Measurements from ENCODE around the gene UBE2E3. TPM values are rescaled to one million over a fixed set of nuclear protein-coding genes. Genes with fewer than 3 reads are reported as not detected.

UBE2E3 gene
- total and polyA plus RNA-seq, 2 experiments from 2014 or later: 111 to 112 TPM

DNA sequence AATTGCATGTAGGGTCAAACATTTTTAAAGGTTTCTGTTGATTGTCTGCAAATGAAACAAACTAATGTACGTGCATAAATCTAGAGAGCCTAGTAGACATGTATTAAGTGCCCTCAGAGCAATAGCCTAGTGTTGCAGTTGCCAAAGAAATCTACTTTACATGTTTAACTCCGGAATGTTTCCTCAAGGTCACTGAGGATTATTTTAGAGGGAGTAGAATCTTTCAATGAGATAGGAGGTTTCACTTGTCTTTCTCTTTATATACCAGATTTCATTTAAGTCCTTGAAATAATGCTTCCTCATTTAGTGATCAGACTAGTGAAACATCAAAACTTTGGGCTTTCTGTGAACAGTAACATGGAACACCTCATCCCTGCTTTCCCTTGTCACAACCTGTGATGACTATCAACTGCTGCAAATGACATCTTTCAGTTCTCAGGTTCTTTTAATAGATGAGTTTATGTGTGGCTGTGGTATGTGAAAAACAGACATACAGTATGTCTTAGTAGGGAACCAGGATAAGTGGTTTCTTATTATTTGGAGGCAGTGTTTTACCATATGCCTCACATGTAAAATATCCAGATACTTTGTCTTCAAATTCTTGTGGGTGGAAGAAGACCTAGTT lies 5.5 kb downstream of the UBE2E3 start (continued):
- TF ChIP-seq, protein P1, sequence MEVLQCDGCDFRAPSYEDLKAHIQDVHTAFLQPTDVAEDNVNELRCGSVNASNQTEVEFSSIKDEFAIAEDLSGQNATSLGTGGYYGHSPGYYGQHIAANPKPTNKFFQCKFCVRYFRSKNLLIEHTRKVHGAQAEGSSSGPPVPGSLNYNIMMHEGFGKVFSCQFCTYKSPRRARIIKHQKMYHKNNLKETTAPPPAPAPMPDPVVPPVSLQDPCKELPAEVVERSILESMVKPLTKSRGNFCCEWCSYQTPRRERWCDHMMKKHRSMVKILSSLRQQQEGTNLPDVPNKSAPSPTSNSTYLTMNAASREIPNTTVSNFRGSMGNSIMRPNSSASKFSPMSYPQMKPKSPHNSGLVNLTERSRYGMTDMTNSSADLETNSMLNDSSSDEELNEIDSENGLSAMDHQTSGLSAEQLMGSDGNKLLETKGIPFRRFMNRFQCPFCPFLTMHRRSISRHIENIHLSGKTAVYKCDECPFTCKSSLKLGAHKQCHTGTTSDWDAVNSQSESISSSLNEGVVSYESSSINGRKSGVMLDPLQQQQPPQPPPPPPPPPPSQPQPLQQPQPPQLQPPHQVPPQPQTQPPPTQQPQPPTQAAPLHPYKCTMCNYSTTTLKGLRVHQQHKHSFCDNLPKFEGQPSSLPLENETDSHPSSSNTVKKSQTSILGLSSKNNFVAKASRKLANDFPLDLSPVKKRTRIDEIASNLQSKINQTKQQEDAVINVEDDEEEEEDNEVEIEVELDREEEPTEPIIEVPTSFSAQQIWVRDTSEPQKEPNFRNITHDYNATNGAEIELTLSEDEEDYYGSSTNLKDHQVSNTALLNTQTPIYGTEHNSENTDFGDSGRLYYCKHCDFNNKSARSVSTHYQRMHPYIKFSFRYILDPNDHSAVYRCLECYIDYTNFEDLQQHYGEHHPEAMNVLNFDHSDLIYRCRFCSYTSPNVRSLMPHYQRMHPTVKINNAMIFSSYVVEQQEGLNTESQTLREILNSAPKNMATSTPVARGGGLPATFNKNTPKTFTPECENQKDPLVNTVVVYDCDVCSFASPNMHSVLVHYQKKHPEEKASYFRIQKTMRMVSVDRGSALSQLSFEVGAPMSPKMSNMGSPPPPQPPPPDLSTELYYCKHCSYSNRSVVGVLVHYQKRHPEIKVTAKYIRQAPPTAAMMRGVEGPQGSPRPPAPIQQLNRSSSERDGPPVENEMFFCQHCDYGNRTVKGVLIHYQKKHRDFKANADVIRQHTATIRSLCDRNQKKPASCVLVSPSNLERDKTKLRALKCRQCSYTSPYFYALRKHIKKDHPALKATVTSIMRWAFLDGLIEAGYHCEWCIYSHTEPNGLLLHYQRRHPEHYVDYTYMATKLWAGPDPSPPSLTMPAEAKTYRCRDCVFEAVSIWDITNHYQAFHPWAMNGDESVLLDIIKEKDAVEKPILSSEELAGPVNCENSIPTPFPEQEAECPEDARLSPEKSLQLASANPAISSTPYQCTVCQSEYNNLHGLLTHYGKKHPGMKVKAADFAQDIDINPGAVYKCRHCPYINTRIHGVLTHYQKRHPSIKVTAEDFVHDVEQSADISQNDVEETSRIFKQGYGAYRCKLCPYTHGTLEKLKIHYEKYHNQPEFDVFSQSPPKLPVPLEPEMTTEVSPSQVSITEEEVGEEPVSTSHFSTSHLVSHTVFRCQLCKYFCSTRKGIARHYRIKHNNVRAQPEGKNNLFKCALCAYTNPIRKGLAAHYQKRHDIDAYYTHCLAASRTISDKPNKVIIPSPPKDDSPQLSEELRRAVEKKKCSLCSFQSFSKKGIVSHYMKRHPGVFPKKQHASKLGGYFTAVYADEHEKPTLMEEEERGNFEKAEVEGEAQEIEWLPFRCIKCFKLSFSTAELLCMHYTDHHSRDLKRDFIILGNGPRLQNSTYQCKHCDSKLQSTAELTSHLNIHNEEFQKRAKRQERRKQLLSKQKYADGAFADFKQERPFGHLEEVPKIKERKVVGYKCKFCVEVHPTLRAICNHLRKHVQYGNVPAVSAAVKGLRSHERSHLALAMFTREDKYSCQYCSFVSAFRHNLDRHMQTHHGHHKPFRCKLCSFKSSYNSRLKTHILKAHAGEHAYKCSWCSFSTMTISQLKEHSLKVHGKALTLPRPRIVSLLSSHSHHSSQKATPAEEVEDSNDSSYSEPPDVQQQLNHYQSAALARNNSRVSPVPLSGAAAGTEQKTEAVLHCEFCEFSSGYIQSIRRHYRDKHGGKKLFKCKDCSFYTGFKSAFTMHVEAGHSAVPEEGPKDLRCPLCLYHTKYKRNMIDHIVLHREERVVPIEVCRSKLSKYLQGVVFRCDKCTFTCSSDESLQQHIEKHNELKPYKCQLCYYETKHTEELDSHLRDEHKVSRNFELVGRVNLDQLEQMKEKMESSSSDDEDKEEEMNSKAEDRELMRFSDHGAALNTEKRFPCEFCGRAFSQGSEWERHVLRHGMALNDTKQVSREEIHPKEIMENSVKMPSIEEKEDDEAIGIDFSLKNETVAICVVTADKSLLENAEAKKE (CRISPR knock-in tag; IDR thresholded peaks at IDR 0.05): no peak

DNA sequence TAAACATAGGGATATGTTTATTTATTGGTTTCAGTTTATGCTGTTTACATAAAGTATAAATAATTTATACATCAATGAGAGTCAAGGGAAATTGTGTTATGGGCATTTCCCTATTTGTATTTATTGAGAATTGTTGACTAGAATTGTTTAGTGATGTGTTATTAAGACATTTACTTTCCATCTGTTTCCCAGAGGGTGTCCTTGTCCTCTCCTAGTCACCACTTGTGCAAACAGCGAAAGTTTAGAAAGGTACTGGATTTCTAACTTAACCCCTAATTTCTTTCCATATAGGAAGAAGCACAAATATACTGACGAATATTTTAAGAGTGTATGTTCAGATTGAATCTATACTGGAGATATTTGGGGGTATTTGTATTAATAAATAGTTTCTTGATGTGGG lies 6.7 kb downstream of the UBE2E3 start:
- Mint-ChIP-seq H3K9me3 (no peaks in the 10 kb centered on the region), H3K36me3 (ENCODE audit: low read depth) (peaks cover 33% of the 10 kb centered on the region; the same call in 2 of the 3 replicates), H3K4me3 (no peak overlapping the region), H3K27ac (no peak overlapping the region), H3K4me1 (peaks cover 75% of the 10 kb centered on the region), H3K27me3 (ENCODE audit: insufficient read depth, low read depth, poor library complexity) (no peaks in the 10 kb centered on the region)
- H3K9me2 ChIP-seq (ENCODE audit: insufficient read depth): no peaks in the 10 kb centered on the region
- H4K20me1 ChIP-seq (replicated peaks; ENCODE audit: insufficient read depth): peaks cover 4% of the 10 kb centered on the region; the same call in 1 of the 2 replicates
- peaks cover 93% of the 10 kb centered on the region for H3K79me2 ChIP-seq (replicated peaks; ENCODE audit: insufficient read depth)
- H3K4me3 ChIP-seq: no peak overlapping the region
- no peaks in the 10 kb centered on the region; the same call in 1 of the 2 replicates for H3K36me3 ChIP-seq (ENCODE audit: insufficient read depth)
- no peak overlapping the region for H3K27ac ChIP-seq (ENCODE audit: low read depth)
- H2AFZ ChIP-seq: no peak overlapping the region
- H3K27me3 ChIP-seq (ENCODE audit: insufficient read depth): no peaks in the 10 kb centered on the region
- peaks cover 73% of the 10 kb centered on the region for H3K4me1 ChIP-seq (ENCODE audit: insufficient read depth)
- no peak for DNase-seq (ENCODE audit: low spot score)
- H3K4me2 ChIP-seq: peak overlapping the region; percentile 28; the same call in 1 of the 2 replicates
- no peaks in the 10 kb centered on the region for H3F3A ChIP-seq (replicated peaks; ENCODE audit: low read depth)
- ATAC-seq: no peak
- TF ChIP-seq, protein P2, sequence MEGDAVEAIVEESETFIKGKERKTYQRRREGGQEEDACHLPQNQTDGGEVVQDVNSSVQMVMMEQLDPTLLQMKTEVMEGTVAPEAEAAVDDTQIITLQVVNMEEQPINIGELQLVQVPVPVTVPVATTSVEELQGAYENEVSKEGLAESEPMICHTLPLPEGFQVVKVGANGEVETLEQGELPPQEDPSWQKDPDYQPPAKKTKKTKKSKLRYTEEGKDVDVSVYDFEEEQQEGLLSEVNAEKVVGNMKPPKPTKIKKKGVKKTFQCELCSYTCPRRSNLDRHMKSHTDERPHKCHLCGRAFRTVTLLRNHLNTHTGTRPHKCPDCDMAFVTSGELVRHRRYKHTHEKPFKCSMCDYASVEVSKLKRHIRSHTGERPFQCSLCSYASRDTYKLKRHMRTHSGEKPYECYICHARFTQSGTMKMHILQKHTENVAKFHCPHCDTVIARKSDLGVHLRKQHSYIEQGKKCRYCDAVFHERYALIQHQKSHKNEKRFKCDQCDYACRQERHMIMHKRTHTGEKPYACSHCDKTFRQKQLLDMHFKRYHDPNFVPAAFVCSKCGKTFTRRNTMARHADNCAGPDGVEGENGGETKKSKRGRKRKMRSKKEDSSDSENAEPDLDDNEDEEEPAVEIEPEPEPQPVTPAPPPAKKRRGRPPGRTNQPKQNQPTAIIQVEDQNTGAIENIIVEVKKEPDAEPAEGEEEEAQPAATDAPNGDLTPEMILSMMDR (conservative IDR thresholded peaks at IDR 0.05; ENCODE audit: low read depth in 2 of 2): no peak
- TF ChIP-seq STAT1 (IDR thresholded peaks at IDR 0.05; ENCODE audit: unreplicated experiment): no peak
- no peak for TF ChIP-seq EZH2 (IDR thresholded peaks at IDR 0.05; ENCODE audit: low read depth, unreplicated experiment)
- no peak for TF ChIP-seq CREB1 (CRISPR knock-in tag; IDR thresholded peaks at IDR 0.05; ENCODE audit: low read depth)
- no peak for TF ChIP-seq JUNB (IDR thresholded peaks at IDR 0.05; ENCODE audit: unreplicated experiment)
- TF ChIP-seq, protein P1 (CRISPR knock-in tag; IDR thresholded peaks at IDR 0.05): no peak
- TF ChIP-seq ZNF114 (CRISPR knock-in tag; IDR thresholded peaks at IDR 0.05): no peak

Measured in GM23338 (cell line).